Fibroblast of skin of scalp (primary cell): ENCODE data around the gene UMAD1.
A peak's percentile ranks its signal among the peaks of the same experiment; 100 is the strongest.

ENCODE experiments used
- DNase-seq: peaks from one replicate; pipeline ENCODE4 v3.0.0-alpha.2; 2013

The UMAD1 gene

GRCh38 chr7:7897509-7897908, 257.0 kb downstream of the UMAD1 start:
- DNase-seq: no peak

GRCh38 chr7:7897949-7898515, 257.5 kb downstream of the UMAD1 start:
- DNase-seq: peak; percentile 4

DNA sequence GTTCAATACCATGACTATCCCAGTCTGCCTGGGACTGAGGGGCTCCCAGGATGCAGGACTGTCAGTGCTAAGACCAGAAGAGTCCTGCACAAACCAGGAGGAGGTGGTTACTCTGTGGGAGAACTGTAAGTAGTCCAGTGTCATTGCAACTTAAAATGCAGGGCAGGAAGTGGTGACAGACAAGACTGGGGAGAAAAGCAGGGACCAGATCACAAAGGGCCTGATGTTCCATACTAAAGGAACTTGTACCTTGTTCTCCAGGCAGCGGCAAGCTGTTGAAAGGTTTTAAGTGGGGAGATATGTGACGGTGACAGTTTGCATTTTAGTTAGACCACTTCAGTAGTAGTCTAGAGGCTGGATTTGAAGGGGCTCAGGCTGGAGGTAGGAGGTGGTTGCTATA, 262.3 kb downstream of the UMAD1 start:
- no peak for DNase-seq

GRCh38 chr7:7907306-7907705, 266.8 kb downstream of the UMAD1 start:
- no peak for DNase-seq

DNA sequence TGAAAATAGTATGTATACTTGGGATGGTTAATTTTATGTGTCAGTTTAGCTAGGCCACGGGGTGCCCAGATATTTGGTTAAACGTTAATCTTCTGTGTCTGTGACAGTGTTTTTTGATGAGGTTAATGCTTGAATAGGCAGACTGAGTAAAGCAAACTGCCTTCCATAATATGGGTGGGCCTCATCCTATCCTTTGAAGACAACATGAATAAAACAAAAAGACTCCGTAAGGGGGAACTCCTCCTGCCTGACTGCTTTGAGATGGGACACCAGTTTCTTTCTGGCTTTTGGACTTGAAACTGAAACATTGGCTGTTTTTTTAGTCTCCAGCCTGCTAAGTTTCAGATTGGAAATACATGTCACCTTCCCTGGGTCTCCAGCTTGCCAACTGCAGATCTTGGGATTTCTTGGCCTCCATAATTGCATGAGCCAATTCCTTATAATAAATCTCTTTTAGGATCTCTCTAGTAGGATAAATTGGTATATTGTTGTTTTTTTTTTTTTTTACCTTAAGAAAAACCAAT, 268.1 kb downstream of the UMAD1 start:
- DNase-seq: no peak

- no peak for DNase-seq
Observed at GRCh38 chr7:7909376-7909775, 268.8 kb downstream of the UMAD1 start.

GRCh38 chr7:7911369-7912123, 271.0 kb downstream of the UMAD1 start:
- DNase-seq: peak; percentile 81

- DNase-seq: no peak
Observed at GRCh38 chr7:7912937-7913336, 272.4 kb downstream of the UMAD1 start.

DNA sequence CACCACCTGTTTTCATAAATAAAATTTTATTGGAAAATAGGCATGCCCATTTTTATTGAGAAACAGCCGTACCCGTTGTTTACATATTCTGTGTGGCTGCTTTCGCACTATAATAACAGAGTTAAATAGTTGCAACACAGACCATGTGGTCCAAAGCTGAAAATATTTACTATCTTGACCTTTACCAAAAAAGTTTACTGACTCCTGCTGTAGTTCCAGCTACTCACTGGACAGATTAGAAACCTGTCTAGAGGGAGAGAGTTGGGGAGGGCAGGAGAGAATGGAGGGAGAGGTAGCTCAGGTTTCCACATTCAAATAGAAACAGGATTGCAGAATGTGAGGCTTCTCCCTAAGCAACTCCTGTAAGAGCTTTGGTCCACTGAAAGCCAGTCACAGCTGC, 273.0 kb downstream of the UMAD1 start:
- DNase-seq: no peak

- no peak for DNase-seq
Observed at GRCh38 chr7:7914547-7914946, 274.0 kb downstream of the UMAD1 start.

GRCh38 chr7:7916064-7916463, 275.5 kb downstream of the UMAD1 start:
- DNase-seq: no peak

- no peak for DNase-seq
Observed at GRCh38 chr7:7917593-7917992, 277.0 kb downstream of the UMAD1 start.

- no peak for DNase-seq
Observed at GRCh38 chr7:7918736-7919448, 278.3 kb downstream of the UMAD1 start.

GRCh38 chr7:7919449-7919945, 278.9 kb downstream of the UMAD1 start:
- no peak for DNase-seq

DNA sequence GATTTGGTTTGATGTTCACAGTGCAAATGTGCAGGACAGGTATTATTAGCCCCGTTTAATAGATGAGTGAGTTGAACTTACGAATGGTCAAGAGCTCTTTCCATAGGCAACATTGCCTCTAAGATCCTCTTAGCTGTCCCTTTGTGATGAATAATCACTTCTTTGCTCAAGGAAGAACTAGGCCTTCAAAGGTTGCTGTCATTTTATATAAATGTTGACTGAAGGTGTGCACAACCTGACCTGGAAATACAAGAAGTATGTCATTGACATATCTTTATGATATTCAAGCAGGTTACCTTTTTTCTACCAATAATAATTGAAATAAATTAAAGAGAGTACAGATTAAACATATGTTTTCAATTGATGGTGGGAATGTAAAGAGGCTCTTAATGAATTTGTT, 279.5 kb downstream of the UMAD1 start:
- no peak for DNase-seq

DNA sequence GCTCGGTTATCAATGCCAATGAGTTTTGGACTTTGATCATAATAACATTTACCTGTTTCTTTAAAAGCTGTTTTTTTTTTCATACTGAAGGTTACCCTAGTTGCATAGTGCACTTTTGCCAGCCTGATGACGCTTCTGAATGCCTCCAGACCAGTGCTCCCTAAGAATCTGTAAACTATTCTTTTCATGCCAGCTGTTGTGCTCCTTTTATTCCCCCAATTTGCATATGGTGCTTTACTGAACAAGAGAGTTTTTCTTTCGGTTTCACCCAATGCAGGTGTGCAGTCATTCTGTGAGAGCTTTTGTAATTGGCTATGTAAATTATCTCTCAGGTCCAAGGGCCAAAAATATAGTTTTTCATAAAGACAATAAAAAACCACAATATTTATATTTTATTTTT, 279.9 kb downstream of the UMAD1 start:
- no peak for DNase-seq

- DNase-seq: no peak
Observed at GRCh38 chr7:7921830-7922229, 281.3 kb downstream of the UMAD1 start.

- no peak for DNase-seq
Observed at GRCh38 chr7:7922684-7923385, 282.3 kb downstream of the UMAD1 start.

- no peak for DNase-seq
Observed at GRCh38 chr7:7923818-7924217, 283.3 kb downstream of the UMAD1 start.

- no peak for DNase-seq
Observed at GRCh38 chr7:7924303-7924702, 283.8 kb downstream of the UMAD1 start.
